ENCODE data around the gene DBT. TPM values are rescaled to one million over a fixed set of nuclear protein-coding genes. Genes with fewer than 3 reads are reported as not detected.

The DBT gene
- total and polyA plus RNA-seq, 2 of the 13 experiments (the other 11 are each of a cell fraction or from before 2014, with no cell fraction given), result 3.3 to 10.2 TPM

DNA sequence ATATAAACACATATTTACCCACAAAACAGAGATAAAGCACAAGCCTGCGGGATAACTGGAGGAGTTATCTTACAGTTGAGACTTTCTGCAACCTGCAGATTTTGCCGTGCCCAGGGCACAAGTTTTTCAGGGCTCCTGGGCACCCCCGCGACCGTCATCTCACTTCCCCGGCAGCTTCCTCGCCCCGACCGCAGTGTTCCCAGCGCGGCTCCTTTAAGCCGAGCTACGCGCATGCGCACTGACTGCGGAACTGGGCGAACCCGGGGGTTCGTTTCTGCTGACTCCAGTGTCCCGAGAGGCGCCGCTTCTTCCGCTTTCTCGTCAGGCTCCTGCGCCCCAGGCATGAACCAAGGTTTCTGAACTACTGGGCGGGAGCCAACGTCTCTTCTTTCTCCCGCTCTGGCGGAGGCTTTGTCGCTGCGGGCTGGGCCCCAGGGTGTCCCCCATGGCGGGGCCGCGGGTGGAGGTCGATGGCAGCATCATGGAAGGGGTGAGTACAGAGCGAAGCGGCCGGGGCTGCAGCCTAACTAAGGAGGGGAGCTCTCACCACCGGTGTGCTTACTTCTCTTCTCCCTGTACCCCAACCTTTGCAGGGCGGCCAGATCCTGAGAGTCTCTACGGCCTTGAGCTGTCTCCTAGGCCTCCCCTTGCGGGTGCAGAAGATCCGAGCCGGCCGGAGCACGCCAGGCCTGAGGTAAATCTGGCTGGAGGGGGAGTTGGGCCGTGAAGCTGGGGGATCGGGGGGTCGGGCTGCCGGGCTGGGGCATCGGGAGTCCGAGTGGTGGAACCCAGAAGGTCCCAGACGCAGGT is 16.5 kb upstream of the DBT start, which contains the start of gene RTCA (continued):
- no peak for TF ChIP-seq ZNF83 (CRISPR knock-in tag; IDR thresholded peaks at IDR 0.05; ENCODE audit: borderline replicate concordance)
- TF ChIP-seq SCMH1 (CRISPR knock-in tag; IDR thresholded peaks at IDR 0.05; ENCODE audit: borderline replicate concordance), result no peak
- TF ChIP-seq, protein P1, sequence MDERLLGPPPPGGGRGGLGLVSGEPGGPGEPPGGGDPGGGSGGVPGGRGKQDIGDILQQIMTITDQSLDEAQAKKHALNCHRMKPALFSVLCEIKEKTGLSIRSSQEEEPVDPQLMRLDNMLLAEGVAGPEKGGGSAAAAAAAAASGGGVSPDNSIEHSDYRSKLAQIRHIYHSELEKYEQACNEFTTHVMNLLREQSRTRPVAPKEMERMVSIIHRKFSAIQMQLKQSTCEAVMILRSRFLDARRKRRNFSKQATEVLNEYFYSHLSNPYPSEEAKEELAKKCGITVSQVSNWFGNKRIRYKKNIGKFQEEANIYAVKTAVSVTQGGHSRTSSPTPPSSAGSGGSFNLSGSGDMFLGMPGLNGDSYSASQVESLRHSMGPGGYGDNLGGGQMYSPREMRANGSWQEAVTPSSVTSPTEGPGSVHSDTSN (CRISPR knock-in tag; IDR thresholded peaks at IDR 0.05), result no peak
- TF ChIP-seq ZNF572 (CRISPR knock-in tag; IDR thresholded peaks at IDR 0.05), result no peak
- TF ChIP-seq, protein P2, sequence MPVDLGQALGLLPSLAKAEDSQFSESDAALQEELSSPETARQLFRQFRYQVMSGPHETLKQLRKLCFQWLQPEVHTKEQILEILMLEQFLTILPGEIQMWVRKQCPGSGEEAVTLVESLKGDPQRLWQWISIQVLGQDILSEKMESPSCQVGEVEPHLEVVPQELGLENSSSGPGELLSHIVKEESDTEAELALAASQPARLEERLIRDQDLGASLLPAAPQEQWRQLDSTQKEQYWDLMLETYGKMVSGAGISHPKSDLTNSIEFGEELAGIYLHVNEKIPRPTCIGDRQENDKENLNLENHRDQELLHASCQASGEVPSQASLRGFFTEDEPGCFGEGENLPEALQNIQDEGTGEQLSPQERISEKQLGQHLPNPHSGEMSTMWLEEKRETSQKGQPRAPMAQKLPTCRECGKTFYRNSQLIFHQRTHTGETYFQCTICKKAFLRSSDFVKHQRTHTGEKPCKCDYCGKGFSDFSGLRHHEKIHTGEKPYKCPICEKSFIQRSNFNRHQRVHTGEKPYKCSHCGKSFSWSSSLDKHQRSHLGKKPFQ (CRISPR knock-in tag; IDR thresholded peaks at IDR 0.05; ENCODE audit: insufficient replicate concordance), result no peak
- no peak for TF ChIP-seq ZBTB3 (CRISPR knock-in tag; IDR thresholded peaks at IDR 0.05; ENCODE audit: borderline replicate concordance, low read depth)
- TF ChIP-seq YEATS4 (CRISPR knock-in tag; IDR thresholded peaks at IDR 0.05; ENCODE audit: borderline replicate concordance), result peak; percentile 88
- no peak for TF ChIP-seq FOSL1 (CRISPR knock-in tag; IDR thresholded peaks at IDR 0.05; ENCODE audit: borderline replicate concordance)
- no peak for TF ChIP-seq PLRG1 (conservative IDR thresholded peaks at IDR 0.05)
- TF ChIP-seq ZNF598 (CRISPR knock-in tag; IDR thresholded peaks at IDR 0.05; ENCODE audit: borderline replicate concordance), result peak; percentile 62; the same call in 1 of the 2 replicates
- TF ChIP-seq TCF7L2 (IDR thresholded peaks at IDR 0.05; ENCODE audit: low read depth, low read length), result no peak
- TF ChIP-seq ZNF678 (CRISPR knock-in tag; IDR thresholded peaks at IDR 0.05), result no peak
- TF ChIP-seq, protein P3, sequence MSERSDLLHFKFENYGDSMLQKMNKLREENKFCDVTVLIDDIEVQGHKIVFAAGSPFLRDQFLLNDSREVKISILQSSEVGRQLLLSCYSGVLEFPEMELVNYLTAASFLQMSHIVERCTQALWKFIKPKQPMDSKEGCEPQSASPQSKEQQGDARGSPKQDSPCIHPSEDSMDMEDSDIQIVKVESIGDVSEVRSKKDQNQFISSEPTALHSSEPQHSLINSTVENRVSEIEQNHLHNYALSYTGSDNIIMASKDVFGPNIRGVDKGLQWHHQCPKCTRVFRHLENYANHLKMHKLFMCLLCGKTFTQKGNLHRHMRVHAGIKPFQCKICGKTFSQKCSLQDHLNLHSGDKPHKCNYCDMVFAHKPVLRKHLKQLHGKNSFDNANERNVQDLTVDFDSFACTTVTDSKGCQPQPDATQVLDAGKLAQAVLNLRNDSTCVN (CRISPR knock-in tag; IDR thresholded peaks at IDR 0.05; ENCODE audit: borderline replicate concordance), result no peak; the same call in 1 of the 2 replicates
- no peak for TF ChIP-seq ZNF260 (CRISPR knock-in tag; IDR thresholded peaks at IDR 0.05; ENCODE audit: borderline replicate concordance, low read depth)
- no peak for TF ChIP-seq RFX5 (IDR thresholded peaks at IDR 0.05; ENCODE audit: low read depth, low read length)
- no peak for TF ChIP-seq IRX3 (CRISPR knock-in tag; IDR thresholded peaks at IDR 0.05; ENCODE audit: borderline replicate concordance, low read depth)
- TF ChIP-seq ZFP41 (CRISPR knock-in tag; IDR thresholded peaks at IDR 0.05; ENCODE audit: borderline replicate concordance), result no peak
- TF ChIP-seq SIN3B (IDR thresholded peaks at IDR 0.05; ENCODE audit: low read length), result no peak
- TF ChIP-seq KLF16 (CRISPR knock-in tag; IDR thresholded peaks at IDR 0.05), result no peak
- 0 out of 2 replicates have a peak, but pooled peaks have one; percentile 32 for TF ChIP-seq SP4 (CRISPR knock-in tag; IDR thresholded peaks at IDR 0.05)
- TF ChIP-seq ZNF501 (CRISPR knock-in tag; IDR thresholded peaks at IDR 0.05), result peak; percentile 84
- TF ChIP-seq FOXK2 (IDR thresholded peaks at IDR 0.05), result no peak
- TF ChIP-seq POLR2AphosphoS5 (IDR thresholded peaks at IDR 0.05; ENCODE audit: low read depth, low read length), result peak; percentile 85; the same call in 1 of the 2 replicates
- no peak for TF ChIP-seq KAT7 (CRISPR knock-in tag; IDR thresholded peaks at IDR 0.05; ENCODE audit: borderline replicate concordance)
- TF ChIP-seq CREM (IDR thresholded peaks at IDR 0.05), result peak; percentile 31; the same call in 1 of the 2 replicates
- TF ChIP-seq CREM (CRISPR knock-in tag; IDR thresholded peaks at IDR 0.05), result no peak
- 0 out of 2 replicates have a peak, but pooled peaks have one; percentile 17 for TF ChIP-seq ZNF614 (CRISPR knock-in tag; IDR thresholded peaks at IDR 0.05; ENCODE audit: borderline replicate concordance)
- TF ChIP-seq FOXA3 (CRISPR knock-in tag; IDR thresholded peaks at IDR 0.05), result no peak
